Breast epithelium (tissue), 4 donors: Measurements from ENCODE around the gene STIM2. TPM values are rescaled to one million over a fixed set of nuclear protein-coding genes. Genes with fewer than 3 reads are reported as not detected.

ENCODE experiments used
- DNase-seq, 2 donors: peaks; one replicate each; pipeline ENCODE4 v3.0.0-alpha.2; 2019; ENCODE audit warnings: low spot score in 2 of 2
- H3K27ac ChIP-seq, 2 donors: fragments of 200-600 bp; sonication (generic) in 1 of 2; one replicate each; pipeline ENCODE4 v1.5.1; 2016 to 2019; ENCODE audit warnings: mild to moderate bottlenecking in 1 of 2
- H3K27me3 ChIP-seq, 2 donors: fragments of 200-600 bp; sonication (generic) in 1 of 2; one replicate each; pipeline versions ENCODE4 v1.5.1 to v1.6.0; 2017 to 2019; ENCODE audit warnings: control low read depth in 1 of 2, mild to moderate bottlenecking in 1 of 2
- H3K36me3 ChIP-seq: fragments of 200-600 bp; one replicate; pipeline ENCODE4 v1.5.1; 2019
- H3K4me1 ChIP-seq, 2 donors: fragments of 200-600 bp; sonication (generic); one replicate each; pipeline ENCODE4 v1.5.1; 2016 to 2019; ENCODE audit warnings: control low read depth in 1 of 2
- H3K4me3 ChIP-seq, 3 donors: fragments of 200-600 bp; sonication (generic); 1 replicate in 2 of 3; 2 replicates in 1 of 3; pipeline ENCODE4 v1.5.1; 2016 to 2019; ENCODE audit warnings: mild to moderate bottlenecking in 3 of 3, moderate library complexity in 2 of 3
- H3K9me3 ChIP-seq, 2 donors: fragments of 200-600 bp; sonication (generic) in 1 of 2; one replicate each; pipeline ENCODE4 v1.5.1; 2016 to 2019; ENCODE audit warnings: control low read depth in 1 of 2
- POLR2A ChIP-seq: fragments of 450-650 bp; IDR thresholded peaks from one replicate; pipeline ENCODE4 v1.6.1; 2016; ENCODE audit warnings: antibody characterized with exemption, mild to moderate bottlenecking, moderate library complexity
- POLR2AphosphoS5 ChIP-seq, 3 donors: sonication (generic); formaldehyde crosslinking; IDR thresholded peaks; one replicate each; pipeline ENCODE4 v1.6.1; 2017; ENCODE audit warnings: antibody characterized with exemption in 3 of 3
- intact Hi-C: fragments of 100-400 bp; cut with DNase I; formaldehyde crosslinking; loops from one replicate; pipeline ENCODE4 v1.15.1; 2023; ENCODE audit warnings: low total_unique reads
- total RNA-seq, 3 donors: library from RNA; depleted of rRNA; stranded (reverse); fragments of >200 nt; gene quantifications; one replicate each; pipeline ENCODE4 v1.1.0, GENCODE V29; 2016
- TF ChIP-seq, protein P1 (sequence below), 3 donors: fragments of 450-650 bp; IDR thresholded peaks; one replicate each; pipeline ENCODE4 v1.5.1; 2016 to 2017; ENCODE audit warnings: antibody characterized with exemption in 3 of 3, mild to moderate bottlenecking in 3 of 3, moderate library complexity in 3 of 3

STIM2 gene
- total RNA-seq, 3 donors from 2014 or later = 12.0 to 24.7 (median 23.3) TPM

DNA sequence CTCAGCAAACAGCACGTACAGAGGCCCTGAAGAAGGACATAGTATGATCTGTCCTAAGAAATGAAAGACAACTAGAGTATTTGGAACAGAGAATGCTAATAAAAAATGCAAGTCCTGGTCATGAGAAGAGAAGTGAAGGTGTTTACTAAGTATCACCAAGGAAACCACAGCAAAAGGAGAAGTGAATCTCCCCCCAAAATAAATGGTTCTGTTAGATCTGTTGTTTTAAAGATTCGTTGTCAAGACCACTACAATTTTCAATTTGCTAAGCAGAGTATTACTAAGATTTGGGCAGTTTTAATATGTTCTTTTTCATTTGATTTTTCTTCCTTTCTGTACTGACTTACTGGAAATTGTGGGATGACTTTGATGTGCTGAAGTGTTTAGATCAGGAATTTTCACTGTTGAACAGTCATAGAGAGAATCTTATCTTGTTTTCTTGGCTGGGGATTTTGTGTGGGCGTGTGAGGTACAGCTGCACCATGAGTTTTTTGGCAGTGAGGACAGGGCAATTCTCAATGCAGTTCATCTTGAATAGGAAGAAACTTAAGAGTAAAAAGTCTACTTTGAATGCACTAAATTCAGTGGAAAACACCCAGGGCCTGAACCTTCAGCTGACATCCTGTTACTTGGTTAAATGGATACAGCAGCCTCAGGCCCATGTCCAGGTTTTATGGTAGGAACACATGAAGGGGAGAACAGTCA, 132.2 kb downstream of the STIM2 start:
- Histone ChIP-seq H3K36me3 (no peaks in the 10 kb centered on the region), H3K9me3 (peaks cover 0 to 3% of the 10 kb centered on the region in 2 donors), H3K27me3 (no peaks in the 10 kb centered on the region), H3K4me1 (no peaks in the 10 kb centered on the region), H3K27ac (peak overlapping the region; percentile 1 to 13), H3K4me3 (no peak overlapping the region)
- no peak for TF ChIP-seq POLR2AphosphoS5 (IDR thresholded peaks at IDR 0.05)
- TF ChIP-seq, protein P1, sequence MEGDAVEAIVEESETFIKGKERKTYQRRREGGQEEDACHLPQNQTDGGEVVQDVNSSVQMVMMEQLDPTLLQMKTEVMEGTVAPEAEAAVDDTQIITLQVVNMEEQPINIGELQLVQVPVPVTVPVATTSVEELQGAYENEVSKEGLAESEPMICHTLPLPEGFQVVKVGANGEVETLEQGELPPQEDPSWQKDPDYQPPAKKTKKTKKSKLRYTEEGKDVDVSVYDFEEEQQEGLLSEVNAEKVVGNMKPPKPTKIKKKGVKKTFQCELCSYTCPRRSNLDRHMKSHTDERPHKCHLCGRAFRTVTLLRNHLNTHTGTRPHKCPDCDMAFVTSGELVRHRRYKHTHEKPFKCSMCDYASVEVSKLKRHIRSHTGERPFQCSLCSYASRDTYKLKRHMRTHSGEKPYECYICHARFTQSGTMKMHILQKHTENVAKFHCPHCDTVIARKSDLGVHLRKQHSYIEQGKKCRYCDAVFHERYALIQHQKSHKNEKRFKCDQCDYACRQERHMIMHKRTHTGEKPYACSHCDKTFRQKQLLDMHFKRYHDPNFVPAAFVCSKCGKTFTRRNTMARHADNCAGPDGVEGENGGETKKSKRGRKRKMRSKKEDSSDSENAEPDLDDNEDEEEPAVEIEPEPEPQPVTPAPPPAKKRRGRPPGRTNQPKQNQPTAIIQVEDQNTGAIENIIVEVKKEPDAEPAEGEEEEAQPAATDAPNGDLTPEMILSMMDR (IDR thresholded peaks at IDR 0.05) = no peak
- TF ChIP-seq POLR2A = no peak
- DNase-seq = peak in 1 of 2 donors; percentile 45
- intact Hi-C loops = no loop called here

- H3K27ac ChIP-seq = no peak overlapping the region
These were observed 132.9 kb downstream of the STIM2 start for GRCh38 chr4:26993539-26993938.

GRCh38 chr4:26993967-26994366, 133.3 kb downstream of the STIM2 start:
- Histone ChIP-seq H3K36me3 (no peaks in the 10 kb centered on the region), H3K4me3 (no peak overlapping the region), H3K4me1 (no peaks in the 10 kb centered on the region), H3K9me3 (peaks cover 0 to 3% of the 10 kb centered on the region in 2 donors), H3K27me3 (no peaks in the 10 kb centered on the region), H3K27ac (no peak overlapping the region)
- no peak for DNase-seq
- no peak for TF ChIP-seq POLR2AphosphoS5 (IDR thresholded peaks at IDR 0.05)
- no peak for TF ChIP-seq POLR2A
- TF ChIP-seq, protein P1 (IDR thresholded peaks at IDR 0.05) = no peak
- intact Hi-C loops = no loop called here

More at GRCh38 chr4:26993539-26993938, 132.9 kb downstream of the STIM2 start:
- TF ChIP-seq POLR2AphosphoS5 (IDR thresholded peaks at IDR 0.05) = no peak
- no peak for TF ChIP-seq POLR2A
- TF ChIP-seq, protein P1 (IDR thresholded peaks at IDR 0.05) = no peak
- Histone ChIP-seq H3K36me3 (no peaks in the 10 kb centered on the region), H3K4me3 (no peak overlapping the region), H3K27me3 (no peaks in the 10 kb centered on the region), H3K9me3 (peaks cover 0 to 3% of the 10 kb centered on the region in 2 donors), H3K4me1 (no peaks in the 10 kb centered on the region)
- no peak for DNase-seq
- intact Hi-C loops = no loop called here

DNA sequence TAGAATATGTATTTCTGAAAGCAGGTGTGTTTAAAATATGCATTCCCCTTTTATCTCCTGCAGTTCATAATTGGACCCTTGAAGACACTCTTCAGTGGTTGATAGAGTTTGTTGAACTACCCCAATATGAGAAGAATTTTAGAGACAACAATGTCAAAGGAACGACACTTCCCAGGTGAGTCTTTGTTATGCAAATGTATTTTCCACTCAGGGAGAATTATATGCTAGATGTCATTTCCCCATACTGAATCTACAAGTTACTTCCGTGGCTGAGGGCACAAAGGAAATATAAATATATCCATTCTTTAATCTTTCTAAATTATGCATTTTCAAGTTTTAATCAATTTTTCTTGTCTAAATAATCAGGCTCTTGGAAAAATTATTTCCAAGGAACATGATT, 134.7 kb downstream of the STIM2 start:
- peaks cover 0 to under 1% of the 10 kb centered on the region in 2 donors for H3K9me3 ChIP-seq
- DNase-seq = no peak
- H3K27ac ChIP-seq = no peak overlapping the region
- H3K36me3 ChIP-seq = no peaks in the 10 kb centered on the region
- TF ChIP-seq, protein P1 (IDR thresholded peaks at IDR 0.05) = no peak
- no peak for TF ChIP-seq POLR2AphosphoS5 (IDR thresholded peaks at IDR 0.05)
- no peak for TF ChIP-seq POLR2A
- no peak overlapping the region for H3K4me3 ChIP-seq
- H3K4me1 ChIP-seq = no peaks in the 10 kb centered on the region
- H3K27me3 ChIP-seq = no peaks in the 10 kb centered on the region
- intact Hi-C loops = no loop called here

DNA sequence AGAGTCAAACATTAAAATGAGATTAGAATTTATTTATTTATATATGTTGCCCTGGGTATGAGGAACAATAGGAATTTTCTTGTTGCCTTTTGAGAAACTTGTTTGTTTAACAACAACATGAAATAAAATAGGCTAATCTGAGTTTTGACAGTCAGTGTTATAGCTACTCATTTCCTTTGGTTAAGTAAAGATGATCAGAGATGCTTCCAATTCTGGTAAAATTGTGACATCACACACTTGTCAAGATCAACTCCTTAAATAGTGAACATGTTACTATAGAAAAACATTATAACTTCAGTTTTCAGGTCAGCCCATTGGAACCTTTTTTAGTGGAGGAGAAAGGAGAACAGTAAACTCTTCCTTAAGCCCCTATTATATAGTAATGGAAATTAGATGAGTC, 136.1 kb downstream of the STIM2 start:
- intact Hi-C loops = no loop called here
- TF ChIP-seq, protein P1 (IDR thresholded peaks at IDR 0.05) = no peak
- TF ChIP-seq POLR2AphosphoS5 (IDR thresholded peaks at IDR 0.05) (no peak), POLR2A (no peak)

More for the DNA sequence above, 136.1 kb downstream of the STIM2 start:
- Histone ChIP-seq H3K27me3 (no peaks in the 10 kb centered on the region), H3K9me3 (no peaks in the 10 kb centered on the region), H3K4me1 (no peaks in the 10 kb centered on the region), H3K27ac (no peak overlapping the region), H3K4me3 (no peak overlapping the region), H3K36me3 (no peaks in the 10 kb centered on the region)
- no peak for DNase-seq
